Endothelial cell of umbilical vein (primary cell): ENCODE results near the gene TBX20. TPM values are rescaled to one million over a fixed set of nuclear protein-coding genes. Genes with fewer than 3 reads are reported as not detected.
"Not testable (repeated sequence)": the region's sequence is repeated elsewhere in the genome, so short reads cannot be mapped to it uniquely, and the experiment has no call there.

Source experiments
- BruUV-seq: library from RNA; stranded (reverse); fragments of 400-500 nt; replicated peaks from 2 replicates; lab custom pipeline; 2021; lab: Mats Ljungman, UMichigan
- CTCF ChIA-PET: fragments of 300-600, 350-600 bp; sonication (Branson Sonifier 250); formaldehyde crosslinking; loops from one replicate; lab custom pipeline; 2021; ENCODE audit warnings: antibody characterized with exemption, inconsistent platforms; lab: Charles Lee
- POLR2A ChIA-PET: fragments of 300-600, 350-600 bp; sonication (Branson Sonifier 250); formaldehyde crosslinking; loops from one replicate; lab custom pipeline; 2021; ENCODE audit warnings: antibody characterized with exemption, inconsistent platforms; lab: Charles Lee
- DNase-seq: peaks from one replicate; pipeline ENCODE4 v3.0.0-alpha.2; 2011; ENCODE audit warnings: low read depth, low spot score
- FAIRE-seq: peaks from 2 replicates; lab custom pipeline; 2011; peaks lifted over from hg19 to GRCh38; lab: Jason Lieb, UNC
- H2AFZ ChIP-seq: 2 replicates; pipeline ENCODE4 v1.6.0; 2012; ENCODE audit warnings: low read depth, low read length, control low read depth, inconsistent platforms
- H3K27ac ChIP-seq: 2 replicates; pipeline ENCODE4 v1.5.1; 2011; ENCODE audit warnings: low read depth, mild to moderate bottlenecking, control low read depth, low read length, moderate library complexity; ENCODE audit not compliant: insufficient read depth
- H3K27me3 ChIP-seq, 2 experiments: 2 replicates each; pipeline versions ENCODE4 v1.6.0 to v1.6.1; 2011; ENCODE audit warnings: low read length in 2 of 2, mixed read lengths in 1 of 2; ENCODE audit not compliant: control insufficient read depth in 2 of 2, insufficient read depth in 2 of 2
- H3K36me3 ChIP-seq, 2 experiments: 2 replicates in 1 of 2; 3 replicates in 1 of 2; pipeline ENCODE4 v1.5.1; 2011; ENCODE audit warnings: low read length in 2 of 2, mild to moderate bottlenecking in 1 of 2, moderate library complexity in 1 of 2; ENCODE audit not compliant: control insufficient read depth in 2 of 2, insufficient read depth in 2 of 2; ENCODE audit errors: extremely low read depth in 1 of 2
- H3K4me1 ChIP-seq: 3 replicates; pipeline ENCODE4 v1.5.1; 2011; ENCODE audit warnings: mild to moderate bottlenecking, low read length; ENCODE audit not compliant: control insufficient read depth, insufficient read depth; ENCODE audit errors: extremely low read depth
- H3K4me2 ChIP-seq: 2 replicates; pipeline ENCODE4 v1.6.1; 2011; ENCODE audit warnings: low read length, control low read depth, mixed read lengths; ENCODE audit not compliant: insufficient read depth
- H3K4me3 ChIP-seq, 3 experiments: fragments of 200-600 bp in 1 of 3; sonication (generic), shearing (Covaris generic) in 1 of 3; replicated peaks in 1 of 3; 2 replicates each; pipeline ENCODE4 v1.5.1; 2011 to 2016; ENCODE audit warnings: control low read depth in 3 of 3, low read length in 3 of 3, mild to moderate bottlenecking in 2 of 3, inconsistent platforms in 1 of 3, low read depth in 1 of 3, moderate library complexity in 1 of 3; ENCODE audit not compliant: insufficient read depth in 1 of 3
- H3K79me2 ChIP-seq: 2 replicates; pipeline ENCODE4 v1.6.0; 2012; ENCODE audit warnings: low read length, inconsistent platforms; ENCODE audit not compliant: control insufficient read depth, insufficient read depth
- H3K9ac ChIP-seq: replicated peaks from 2 replicates; pipeline ENCODE3; 2011; ENCODE audit warnings: low read length, control low read depth; ENCODE audit not compliant: insufficient read depth; ENCODE audit errors: extremely low read depth
- H3K9me1 ChIP-seq: replicated peaks from 3 replicates; pipeline ENCODE4 v1.6.0; 2011; ENCODE audit warnings: mild to moderate bottlenecking, low read length; ENCODE audit not compliant: control insufficient read depth, insufficient read depth; ENCODE audit errors: extremely low read depth
- H3K9me3 ChIP-seq: replicated peaks from 2 replicates; pipeline ENCODE4 v1.5.1; 2012; ENCODE audit warnings: low read length, inconsistent platforms; ENCODE audit not compliant: control insufficient read depth, insufficient read depth
- H4K20me1 ChIP-seq: replicated peaks from 2 replicates; pipeline ENCODE3; 2011; ENCODE audit warnings: mild to moderate bottlenecking, low read length; ENCODE audit not compliant: control insufficient read depth, insufficient read depth; ENCODE audit errors: extremely low read depth
- EZH2 ChIP-seq: IDR thresholded peaks from 2 replicates; pipeline ENCODE4 v1.6.1; 2012; ENCODE audit warnings: borderline replicate concordance, low read depth, mild to moderate bottlenecking, moderate library complexity, low read length, inconsistent platforms; ENCODE audit not compliant: severe bottlenecking
- dilution Hi-C: fragments of 300-500 bp; cut with MboI; formaldehyde crosslinking; loops from one replicate; pipeline ENCODE4 v1.15.0; 2019; ENCODE audit warnings: low sequenced_read_pairs; ENCODE audit not compliant: extremely low pct_ligation_motif_present
- intact Hi-C: fragments of 100-400 bp; cut with micrococcal nuclease; formaldehyde crosslinking; loops from one replicate; pipeline ENCODE4 v1.10.0; 2022
- polyA plus RNA-seq, 4 experiments: library from polyadenylated mRNA; depleted of rRNA in 3 of 4; stranded (reverse) in 3 of 4; unstranded in 1 of 4; fragments of >200 nt; gene quantifications; 2 replicates each; pipeline versions ENCODE4 v1.2.1 to v1.2.3, GENCODE V29; 2011 to 2012; ENCODE audit warnings: missing spikeins in 1 of 4
- total RNA-seq: library from RNA; stranded (reverse); gene quantifications from 2 replicates; pipeline ENCODE4 v1.2.3, GENCODE V29; 2021

Gene TBX20
- total and polyA plus RNA-seq, 2 donors (not counting 3 experiments of a cell fraction or from before 2014, with no cell fraction given), result not detected

- H3K27ac ChIP-seq, dilution Hi-C loops, POLR2A ChIA-PET, H4K20me1 ChIP-seq, FAIRE-seq, H3K36me3 ChIP-seq, H3K4me3 ChIP-seq, CTCF ChIA-PET, H3K4me2 ChIP-seq, DNase-seq, H3K9me1 ChIP-seq, H3K79me2 ChIP-seq, H3K9me3 ChIP-seq, H3K9ac ChIP-seq, H3K4me1 ChIP-seq, BruUV-seq: not testable (repeated sequence)
- intact Hi-C loops, result loop anchor here (10.0 kb wide), 2 partner anchors 151 to 439 kb away; partner anchors contain the start of gene DPY19L1
- peak; percentile 1 for TF ChIP-seq EZH2
- peak overlapping the region; percentile 59 for H2AFZ ChIP-seq
- H3K27me3 ChIP-seq, result peaks cover 7 to 17% of the 10 kb centered on the region in 2 experiments
These were observed 68.4 kb downstream of the TBX20 start for GRCh38 chr7:35185578-35185907.

DNA sequence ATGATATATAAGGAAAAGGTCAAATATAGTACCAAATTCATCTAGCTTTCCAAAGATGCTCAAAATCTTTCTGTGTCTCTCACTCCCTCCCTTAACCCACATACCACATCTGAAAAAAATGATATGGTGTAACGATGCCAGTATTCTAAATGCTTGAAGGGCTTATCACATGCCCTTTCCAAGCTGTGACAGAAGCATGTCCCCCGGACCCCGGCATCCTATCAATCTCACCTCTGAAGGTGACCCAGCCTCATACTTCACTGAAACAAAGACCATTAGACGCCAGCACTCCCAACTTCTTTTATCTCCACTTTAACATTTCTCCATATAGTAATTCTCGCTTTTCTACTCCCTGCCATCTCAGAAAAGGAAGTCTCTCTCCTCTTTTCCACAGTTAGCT, 68.9 kb downstream of the TBX20 start:
- H3K79me2 ChIP-seq, H3K4me3 ChIP-seq, FAIRE-seq, H4K20me1 ChIP-seq, H3K4me1 ChIP-seq, CTCF ChIA-PET, DNase-seq, POLR2A ChIA-PET, BruUV-seq, H3K9me1 ChIP-seq, H3K9ac ChIP-seq, H3K36me3 ChIP-seq, H2AFZ ChIP-seq, H3K4me2 ChIP-seq, H3K9me3 ChIP-seq, dilution Hi-C loops, H3K27ac ChIP-seq: not testable (repeated sequence)
- intact Hi-C loops, result loop anchor here (10.0 kb wide), 2 partner anchors 150 to 440 kb away; partner anchors contain the start of gene DPY19L1
- peaks cover 7 to 17% of the 10 kb centered on the region in 2 experiments for H3K27me3 ChIP-seq

- H3K79me2 ChIP-seq, H3K4me3 ChIP-seq, H3K9me3 ChIP-seq, H3K36me3 ChIP-seq, BruUV-seq, CTCF ChIA-PET, H3K4me1 ChIP-seq, POLR2A ChIA-PET, H3K27ac ChIP-seq, H3K9ac ChIP-seq, dilution Hi-C loops, H4K20me1 ChIP-seq, H2AFZ ChIP-seq, DNase-seq, H3K9me1 ChIP-seq, H3K4me2 ChIP-seq, FAIRE-seq: not testable (repeated sequence)
- H3K27me3 ChIP-seq, result peaks cover 7 to 17% of the 10 kb centered on the region in 2 experiments
- intact Hi-C loops, result loop anchor here (10.0 kb wide), 2 partner anchors 149 to 441 kb away; partner anchors contain the start of gene DPY19L1
These were observed 69.9 kb downstream of the TBX20 start for GRCh38 chr7:35183873-35184503.

DNA sequence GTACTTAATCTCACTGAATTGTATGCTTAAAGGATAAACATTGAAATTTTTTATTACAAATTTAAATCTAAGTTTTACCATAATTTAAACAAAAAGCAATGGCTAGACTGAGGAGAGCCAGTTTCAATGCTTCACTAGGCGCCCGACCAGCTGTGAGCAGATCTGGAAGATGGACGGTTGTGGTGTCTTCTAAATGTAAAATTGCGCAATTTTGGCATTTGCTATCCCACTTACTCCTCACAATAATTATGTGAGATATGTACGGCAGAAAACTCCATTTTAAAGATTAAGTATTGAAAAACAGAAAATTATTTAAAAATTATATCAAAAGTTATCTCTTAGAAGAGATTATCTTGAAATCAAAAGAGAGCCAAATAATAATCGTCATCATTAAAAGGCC, 73.2 kb downstream of the TBX20 start:
- H4K20me1 ChIP-seq, H3K4me3 ChIP-seq, DNase-seq, H3K4me1 ChIP-seq, H2AFZ ChIP-seq, BruUV-seq, dilution Hi-C loops, H3K27ac ChIP-seq, H3K4me2 ChIP-seq, FAIRE-seq, H3K9ac ChIP-seq, H3K79me2 ChIP-seq, H3K9me1 ChIP-seq, H3K36me3 ChIP-seq, POLR2A ChIA-PET, H3K9me3 ChIP-seq, CTCF ChIA-PET: not testable (repeated sequence)
- H3K27me3 ChIP-seq, result peaks cover 3 to 10% of the 10 kb centered on the region in 2 experiments
- intact Hi-C loops, result loop anchor here (10.0 kb wide), 2 partner anchors 146 to 444 kb away; partner anchors contain the start of gene DPY19L1
